NCI-H2227 (cell line): ENCODE measurements around the gene EPM2A.
"Not testable (repeated sequence)": the region's sequence is repeated elsewhere in the genome, so short reads cannot be mapped to it uniquely, and the experiment has no call there.

Experiments used
- DNase-seq: peaks from one replicate; lab custom pipeline; 2025; ENCODE audit not compliant: unreplicated experiment; lab: John Stamatoyannopoulos, UW

EPM2A gene

DNA sequence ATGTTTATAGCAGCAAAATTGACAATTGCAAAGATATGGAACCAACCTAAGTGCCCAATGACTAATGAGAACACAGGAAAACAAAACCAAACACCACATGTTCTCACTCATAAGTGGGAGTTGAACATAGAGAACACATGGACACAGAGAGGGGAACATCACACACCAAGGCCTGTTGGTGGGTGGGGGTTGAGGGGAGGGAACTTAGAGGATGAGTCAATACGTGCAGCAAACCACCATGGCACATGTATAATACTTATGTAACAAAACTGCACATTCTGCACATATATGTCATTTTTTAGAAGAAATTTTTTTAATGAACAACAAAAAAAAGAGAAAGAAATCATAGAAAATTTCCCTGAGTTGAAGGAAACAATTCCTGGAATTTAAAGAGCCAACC, 3.9 kb downstream of the EPM2A start:
- no peak for DNase-seq

DNA sequence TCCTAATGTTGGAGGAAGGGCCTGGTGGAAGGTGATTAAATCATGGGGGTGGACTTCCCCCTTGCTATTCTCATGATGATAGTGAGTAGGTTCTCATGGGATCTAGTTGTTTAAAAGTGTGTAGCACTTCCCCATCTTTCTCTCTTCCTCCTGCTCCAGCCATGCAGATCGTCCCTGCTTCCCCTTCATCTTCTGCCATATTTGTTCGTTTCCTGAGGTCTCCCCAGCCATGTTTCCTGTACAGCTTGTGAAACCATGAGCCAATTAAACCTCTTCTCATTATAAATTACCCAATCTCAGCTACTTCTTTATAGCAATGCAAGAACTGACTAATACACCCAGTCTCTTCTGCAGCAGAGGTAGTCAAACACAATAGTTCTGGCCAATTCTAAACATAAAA, 5.4 kb downstream of the EPM2A start:
- DNase-seq, result no peak

DNA sequence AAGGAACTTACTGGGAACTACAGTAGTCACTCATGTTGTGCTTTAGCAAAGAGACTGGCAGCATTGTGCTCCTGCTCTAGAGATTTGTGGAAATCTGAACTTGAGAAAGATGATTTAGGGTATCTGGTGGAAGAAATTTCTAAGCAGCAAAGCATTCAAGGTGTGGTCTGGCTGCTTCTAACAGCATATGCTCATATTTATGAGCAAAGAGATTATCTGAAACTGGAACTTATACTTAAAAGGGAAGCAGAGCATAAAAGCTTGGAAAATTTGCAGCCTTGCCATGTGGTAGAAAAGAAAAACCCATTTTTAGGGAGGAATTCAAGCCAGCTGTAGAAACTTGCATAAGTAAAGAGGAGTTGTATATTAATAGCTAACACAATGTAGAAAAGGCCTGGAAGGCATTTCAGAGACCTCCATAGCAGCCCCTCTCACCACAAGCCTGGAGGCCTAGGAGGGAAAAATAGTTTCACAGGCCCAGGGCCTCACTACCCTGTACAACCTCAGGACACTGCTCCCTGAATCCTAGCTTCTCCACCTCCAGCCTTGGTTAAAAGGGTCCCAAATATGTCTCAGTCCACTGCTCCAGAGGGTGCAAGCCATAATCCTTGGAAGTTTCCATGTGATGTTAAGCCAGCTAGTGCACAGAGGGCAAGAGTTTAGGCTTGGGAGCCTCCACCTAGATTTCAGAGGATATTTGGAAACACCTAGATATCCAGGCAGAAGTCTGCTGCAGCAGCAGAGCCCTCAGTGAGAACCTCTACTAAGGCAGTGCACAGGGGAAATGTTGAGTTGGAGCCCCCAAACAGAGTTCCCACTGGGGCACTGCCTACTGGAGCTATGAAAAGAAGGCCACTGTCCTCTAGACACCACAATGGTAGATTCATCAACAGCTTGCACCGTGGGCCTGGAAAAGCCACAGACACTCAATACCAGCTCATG, 6.6 kb downstream of the EPM2A start:
- no peak for DNase-seq

DNA sequence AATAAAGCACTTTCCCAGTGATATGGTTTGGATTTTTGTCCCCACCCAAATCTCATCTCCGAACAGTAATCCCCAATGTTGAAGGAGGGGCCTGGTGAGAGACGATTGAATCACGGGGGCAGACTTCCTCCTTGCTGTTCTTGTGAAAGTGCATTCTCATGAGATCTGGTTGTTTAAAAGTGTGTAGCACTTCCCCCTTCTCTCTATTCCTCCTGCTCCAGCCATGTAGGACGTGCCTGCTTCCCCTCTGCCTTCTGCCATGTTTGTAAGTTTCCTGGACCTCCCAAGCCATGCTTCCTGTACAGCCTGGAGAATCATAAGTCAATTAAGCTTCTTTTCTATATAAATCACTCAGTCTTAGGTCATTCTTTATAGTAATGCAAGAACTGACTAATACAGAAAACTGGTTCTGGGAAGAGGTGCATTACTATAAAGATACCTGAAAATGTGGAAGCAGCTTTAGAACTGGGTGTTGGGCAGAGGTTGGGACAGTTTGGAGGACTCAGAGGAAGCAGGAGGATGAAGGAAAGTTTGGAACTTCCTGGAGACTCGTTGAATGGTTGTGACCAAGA, 7.4 kb downstream of the EPM2A start:
- no peak for DNase-seq

- DNase-seq, result no peak
Observed at GRCh38 chr6:145725570-145725969, 9.8 kb downstream of the EPM2A start.

DNA sequence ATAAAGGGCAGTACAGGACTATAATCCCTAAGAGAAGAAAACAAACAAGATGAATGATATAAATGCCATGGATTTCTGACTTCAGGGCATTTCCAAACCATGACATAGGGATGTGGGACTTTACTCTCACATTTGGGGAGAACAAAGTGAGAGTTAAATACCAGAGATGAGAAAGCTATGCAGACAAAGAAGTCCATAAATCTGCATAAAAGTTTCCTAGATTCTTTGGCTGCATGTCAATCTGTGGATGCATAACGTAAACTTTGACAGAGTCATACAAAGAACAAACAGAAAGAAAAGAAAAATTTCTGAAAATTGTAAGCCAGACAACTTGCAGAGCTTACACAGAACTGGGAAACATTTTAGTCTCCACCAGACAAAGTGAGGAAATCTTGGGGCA, 11.7 kb downstream of the EPM2A start:
- DNase-seq, result no peak

- no peak for DNase-seq
Observed at GRCh38 chr6:145722190-145722589, 13.1 kb downstream of the EPM2A start.

- DNase-seq, result no peak
Observed at GRCh38 chr6:145721144-145721543, 14.2 kb downstream of the EPM2A start.

DNA sequence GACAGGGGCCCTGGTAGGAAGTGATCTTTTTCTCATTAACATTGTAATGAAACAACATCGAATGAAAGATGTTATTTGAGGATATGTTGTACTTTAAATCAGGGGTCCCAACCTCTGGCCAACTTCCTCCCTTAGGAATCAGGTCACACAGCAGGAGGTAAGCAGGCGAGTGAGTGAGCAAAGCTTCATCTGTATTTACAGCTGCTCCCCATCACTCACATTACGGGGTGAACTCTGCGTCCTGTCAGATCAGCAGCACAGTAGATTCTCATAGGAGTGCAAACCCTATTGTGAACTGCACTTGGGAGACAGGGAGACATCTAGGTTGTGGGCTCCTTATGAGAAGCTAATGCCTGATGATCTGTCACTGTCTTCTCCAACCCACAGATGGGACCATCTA, 19.9 kb downstream of the EPM2A start:
- no peak for DNase-seq

GRCh38 chr6:145714731-145715130, 20.6 kb downstream of the EPM2A start:
- no peak for DNase-seq

DNA sequence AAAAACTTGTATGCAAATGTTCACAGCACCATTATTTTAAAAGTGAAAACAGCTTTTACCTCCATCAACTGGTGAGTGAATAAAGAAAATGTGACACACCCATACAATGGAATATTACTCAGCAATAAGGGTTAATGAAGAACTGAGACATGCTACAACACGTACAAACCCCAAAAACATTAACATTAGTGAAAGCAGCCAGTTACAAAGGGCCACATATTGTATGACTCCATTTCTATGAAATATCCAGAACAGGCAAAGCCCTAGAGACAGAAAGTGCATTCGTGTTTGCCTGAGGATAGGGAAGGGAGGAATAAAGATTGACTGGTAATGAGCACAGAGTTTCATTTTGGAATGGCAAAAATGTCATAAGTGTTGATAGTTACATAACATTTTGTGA, 21.5 kb downstream of the EPM2A start:
- DNase-seq, result no peak

GRCh38 chr6:145711372-145711771, 23.9 kb downstream of the EPM2A start:
- no peak for DNase-seq

GRCh38 chr6:145707397-145707796, 27.9 kb downstream of the EPM2A start:
- DNase-seq, result no peak

- DNase-seq, result no peak
Observed at GRCh38 chr6:145705561-145705960, 29.8 kb downstream of the EPM2A start.

DNA sequence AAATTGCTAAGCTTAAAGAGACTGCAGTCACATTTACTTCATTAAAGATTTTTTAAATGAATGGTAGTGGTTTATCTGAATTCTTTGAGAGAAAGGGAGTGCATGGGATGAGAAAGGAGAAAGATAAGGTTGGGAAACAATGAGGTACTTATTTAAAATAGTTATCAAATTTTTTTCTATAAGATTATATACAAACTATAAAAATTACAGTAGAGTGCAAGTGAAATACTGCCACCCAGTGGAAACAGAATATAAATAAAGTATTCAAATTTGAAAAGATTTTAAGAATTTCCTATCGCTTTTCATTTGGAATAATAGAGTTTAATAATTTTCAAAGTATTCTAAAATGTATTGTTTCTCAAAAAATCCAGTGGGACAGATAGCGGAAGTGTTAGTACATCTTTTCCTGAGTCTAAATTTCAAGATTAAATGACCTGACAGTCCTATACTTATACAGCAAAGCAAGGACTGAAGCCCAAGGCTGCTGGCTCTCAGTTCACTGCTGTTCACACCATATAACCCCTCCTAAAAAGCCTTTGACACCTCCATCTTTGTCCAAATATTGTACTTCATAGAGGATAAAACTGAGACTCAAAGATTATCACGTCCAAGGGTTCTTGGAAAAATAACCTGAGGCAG, 31.1 kb downstream of the EPM2A start:
- peak; percentile 24 for DNase-seq

- no peak for DNase-seq
Observed at GRCh38 chr6:145699462-145699861, 35.9 kb downstream of the EPM2A start.

DNA sequence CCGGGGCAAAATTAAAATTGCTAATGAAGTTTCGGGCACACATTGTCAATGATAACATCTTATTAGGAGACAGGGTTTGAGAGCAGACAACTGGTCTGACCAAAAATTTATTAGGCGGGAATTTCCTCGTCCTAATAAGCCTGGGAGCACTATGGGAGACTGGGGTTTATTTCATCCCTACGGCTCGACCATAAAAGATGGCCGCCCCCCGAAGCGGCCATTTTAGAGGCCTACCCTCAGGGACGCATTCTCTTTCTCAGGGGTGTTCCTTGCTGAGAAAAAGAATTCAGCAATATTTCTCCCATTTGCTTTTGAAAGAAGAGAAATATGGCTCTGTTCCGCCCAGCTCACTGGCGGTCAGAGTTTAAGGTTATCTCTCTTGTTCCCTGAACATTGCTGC, 37.9 kb downstream of the EPM2A start:
- not testable (repeated sequence) for DNase-seq

- no peak for DNase-seq
Observed at GRCh38 chr6:145694083-145694737, 41.1 kb downstream of the EPM2A start.

- no peak for DNase-seq
Observed at GRCh38 chr6:145690969-145691368, 44.4 kb downstream of the EPM2A start.

- DNase-seq, result no peak
Observed at GRCh38 chr6:145689529-145689928, 45.8 kb downstream of the EPM2A start.

DNA sequence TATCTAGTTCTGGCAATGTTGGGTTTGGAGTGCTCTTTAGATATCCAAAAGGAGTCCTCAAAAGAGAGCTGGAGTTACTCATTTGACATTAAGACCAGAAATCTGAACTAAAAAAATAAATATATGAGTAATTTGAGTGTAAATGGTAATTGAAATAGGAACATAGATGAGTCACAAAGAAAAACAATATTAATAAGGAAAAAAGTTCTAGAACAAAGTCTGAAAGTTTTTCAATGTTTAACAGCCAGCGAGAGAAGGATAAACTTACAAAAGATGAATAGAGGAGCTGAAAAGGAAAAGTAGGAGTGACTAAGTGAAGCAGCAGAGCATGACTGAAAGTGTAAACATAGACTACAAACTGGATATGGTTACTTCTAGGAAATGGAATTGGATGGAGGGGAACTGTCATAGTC, 46.8 kb downstream of the EPM2A start:
- no peak for DNase-seq

DNA sequence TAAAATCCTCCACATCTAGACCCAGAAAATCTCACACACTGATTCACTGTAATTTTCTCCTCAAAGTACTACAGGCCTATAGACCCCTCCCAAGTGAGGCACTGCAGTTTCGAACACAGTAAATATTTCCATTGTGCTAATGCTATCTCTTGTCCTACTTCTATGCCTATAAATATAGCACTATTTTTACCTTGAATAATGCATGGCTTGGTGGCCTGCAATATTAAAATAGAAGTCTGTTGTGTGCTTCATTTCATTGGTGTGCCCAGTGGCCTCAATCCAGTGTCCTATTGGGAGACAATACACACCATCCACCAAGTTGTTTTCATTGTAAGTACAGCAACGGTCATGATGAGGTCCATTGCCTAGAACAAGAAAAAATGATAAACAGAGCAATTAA, 49.4 kb downstream of the EPM2A start:
- no peak for DNase-seq
